Stimulated activated CD8-positive, alpha-beta memory T cell treated with anti-CD3 and anti-CD28 coated beads, Interleukin-15, amount 100 ng/mL, for 24 hours (primary cell): ENCODE results near the gene PRKG2.
"Not testable (repeated sequence)": the region's sequence is repeated elsewhere in the genome, so short reads cannot be mapped to it uniquely, and the experiment has no call there.

Source experiments
- DNase-seq: peaks from one replicate; pipeline ENCODE4 v3.0.0-alpha.2; 2020; ENCODE audit warnings: low read depth

PRKG2 gene

DNA sequence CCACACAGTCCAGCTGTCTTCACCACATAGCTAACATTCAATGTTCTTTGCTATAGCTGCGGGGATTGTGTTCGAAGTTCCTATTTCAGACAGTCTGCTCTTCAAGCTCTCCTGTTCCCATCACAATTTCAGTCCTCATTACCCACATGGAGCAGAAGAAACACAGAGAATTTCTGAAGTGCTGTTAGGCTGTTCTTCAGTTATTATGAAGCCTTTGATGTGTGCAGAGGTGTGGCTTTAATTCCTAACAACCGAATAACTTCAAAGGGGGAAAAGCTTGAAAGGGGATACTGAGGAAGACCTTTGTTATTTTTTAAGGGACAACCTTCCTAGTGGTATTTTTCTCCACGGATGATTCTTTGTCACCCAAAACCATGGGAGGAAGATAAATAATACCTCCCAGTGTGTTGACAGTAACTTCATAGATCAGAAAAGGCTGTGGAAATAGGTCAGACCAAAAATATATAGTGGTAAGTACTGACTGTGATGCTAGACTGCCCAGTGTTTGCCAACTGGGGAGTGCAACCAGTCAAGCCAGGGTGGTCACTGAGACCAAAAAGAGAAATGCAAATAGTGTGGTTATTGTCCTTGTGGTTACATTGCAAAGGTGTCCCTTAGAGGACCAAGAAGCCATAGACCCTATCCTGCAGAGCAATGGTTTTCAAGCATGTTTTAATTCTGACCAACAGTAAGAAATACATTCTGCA is 52.1 kb downstream of the PRKG2 start:
- DNase-seq = no peak

DNA sequence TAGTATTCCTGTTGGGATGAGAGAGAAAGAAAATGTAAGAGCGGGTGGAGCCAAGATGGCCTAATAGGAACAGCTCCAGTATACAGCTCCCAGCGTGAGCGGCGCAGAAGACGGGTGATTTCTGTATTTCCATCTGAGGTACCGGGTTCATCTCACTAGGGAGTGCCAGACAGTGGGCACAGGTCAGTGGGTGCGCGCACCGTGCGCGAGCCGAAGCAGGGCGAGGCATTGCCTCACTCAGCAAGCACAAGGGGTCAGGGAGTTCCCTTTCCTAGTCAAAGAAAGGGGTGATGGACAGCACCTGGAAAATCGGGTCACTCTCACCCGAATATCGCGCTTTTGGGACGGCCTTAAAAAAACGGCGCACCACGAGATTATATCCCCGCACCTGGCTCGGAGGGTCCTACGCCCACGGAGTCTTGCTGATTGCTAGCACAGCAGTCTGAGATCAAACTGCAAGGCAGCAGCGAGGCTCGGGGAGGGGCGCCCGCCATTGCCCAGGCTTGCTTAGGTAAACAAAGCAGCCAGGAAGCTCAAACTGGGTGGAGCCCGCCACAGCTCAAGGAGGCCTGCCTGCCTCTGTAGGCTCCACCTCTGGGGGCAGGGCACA is 61.2 kb downstream of the PRKG2 start:
- not testable (repeated sequence) for DNase-seq

- no peak for DNase-seq
These were observed 61.9 kb downstream of the PRKG2 start for GRCh38 chr4:81152839-81153713.

GRCh38 chr4:81149976-81150375 is 65.0 kb downstream of the PRKG2 start:
- DNase-seq = no peak

- no peak for DNase-seq
These were observed 66.4 kb downstream of the PRKG2 start for GRCh38 chr4:81148576-81148975.

DNA sequence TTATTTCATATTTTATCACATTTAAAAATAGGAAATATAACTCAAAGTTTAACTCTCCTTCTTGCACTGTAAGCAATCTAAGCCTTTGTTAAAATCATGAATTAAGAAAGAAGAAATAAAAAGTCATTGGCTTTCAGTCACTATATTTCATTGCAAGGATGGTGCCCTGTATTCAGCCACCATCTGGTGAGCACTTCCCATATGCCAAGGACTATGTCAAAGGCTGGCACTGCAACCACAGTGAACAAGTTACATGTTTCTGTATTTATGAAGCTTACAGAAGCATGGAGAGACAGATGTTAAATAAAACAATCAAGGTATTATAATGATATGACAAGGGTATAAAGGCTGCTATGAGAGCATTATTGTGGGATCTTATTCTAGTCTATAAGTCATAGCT is 68.6 kb downstream of the PRKG2 start:
- DNase-seq = no peak

DNA sequence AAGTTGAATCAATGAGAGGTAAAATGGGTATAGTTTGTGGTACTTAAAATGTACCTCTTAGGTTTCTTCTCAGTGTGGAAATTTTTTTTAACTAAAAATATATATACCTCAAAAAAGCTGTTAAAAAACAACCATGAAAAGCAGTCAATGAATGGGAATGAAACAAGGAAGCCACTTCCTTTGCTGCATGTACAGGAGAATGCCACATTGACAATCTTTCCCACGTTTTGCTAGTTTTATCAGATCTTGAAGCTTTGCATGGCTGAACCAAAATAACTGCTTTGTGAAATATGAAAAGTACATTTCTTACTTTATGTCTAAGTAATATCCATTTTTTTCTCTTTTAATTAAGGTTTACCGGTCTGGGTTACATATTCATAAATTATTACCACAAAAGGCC is 71.8 kb downstream of the PRKG2 start:
- DNase-seq = no peak

GRCh38 chr4:81142744-81143143 is 72.3 kb downstream of the PRKG2 start:
- DNase-seq = no peak

DNA sequence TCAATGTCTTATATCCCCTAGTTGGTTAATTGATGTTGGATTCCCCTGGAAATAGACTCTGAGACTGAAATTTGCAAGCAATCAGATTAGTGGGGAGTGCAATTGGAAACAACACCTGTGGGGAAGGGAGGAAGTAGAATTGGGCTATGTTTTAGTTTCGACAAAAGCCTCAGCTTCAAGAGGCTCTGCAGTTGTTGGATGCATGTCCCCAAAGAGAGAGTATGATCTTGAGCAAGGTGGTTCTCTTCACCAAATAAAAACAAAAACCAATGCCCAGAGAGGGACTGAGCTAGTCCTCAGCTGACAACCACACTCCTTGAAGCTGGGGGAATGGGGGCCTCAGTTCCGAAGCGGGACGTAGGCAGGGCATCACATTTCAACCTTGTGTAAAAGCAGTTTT is 77.1 kb downstream of the PRKG2 start:
- DNase-seq = no peak

GRCh38 chr4:81137446-81137845 is 77.6 kb downstream of the PRKG2 start:
- no peak for DNase-seq

DNA sequence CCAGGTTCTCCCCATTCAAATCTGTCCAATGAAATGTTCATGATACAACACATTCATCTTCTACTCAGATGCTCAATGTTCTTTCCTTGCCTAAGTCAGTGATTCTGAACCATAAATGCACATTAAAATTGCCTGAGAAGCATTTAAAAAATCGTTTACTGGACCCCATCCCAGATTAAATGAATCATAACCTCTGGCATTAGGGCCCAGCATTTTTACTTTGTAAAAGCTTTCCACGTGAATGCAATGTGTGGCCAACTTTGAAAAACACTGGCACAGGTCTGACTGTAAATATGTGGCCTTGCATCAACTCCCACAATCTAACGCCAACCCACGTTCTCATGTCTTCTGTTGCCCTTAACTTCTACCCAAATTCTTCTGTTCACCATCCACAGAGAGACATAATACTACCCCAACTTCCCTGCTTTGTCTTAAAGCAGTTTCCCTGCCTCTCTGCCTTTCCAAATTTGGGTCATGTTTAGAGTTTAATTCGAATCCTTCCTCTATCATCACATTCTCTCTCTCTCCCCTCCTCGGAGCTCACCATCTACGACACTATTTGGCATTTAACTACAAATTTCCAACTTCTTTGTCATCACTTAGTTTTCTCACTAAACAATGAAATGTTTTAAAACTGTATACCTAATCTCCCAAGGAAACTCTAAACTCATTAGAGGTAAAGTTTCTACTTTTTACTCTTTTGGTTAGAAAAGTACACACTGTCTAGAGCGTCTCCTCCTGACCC is 78.7 kb downstream of the PRKG2 start:
- no peak for DNase-seq

GRCh38 chr4:81135501-81135900 is 79.5 kb downstream of the PRKG2 start:
- DNase-seq = no peak

DNA sequence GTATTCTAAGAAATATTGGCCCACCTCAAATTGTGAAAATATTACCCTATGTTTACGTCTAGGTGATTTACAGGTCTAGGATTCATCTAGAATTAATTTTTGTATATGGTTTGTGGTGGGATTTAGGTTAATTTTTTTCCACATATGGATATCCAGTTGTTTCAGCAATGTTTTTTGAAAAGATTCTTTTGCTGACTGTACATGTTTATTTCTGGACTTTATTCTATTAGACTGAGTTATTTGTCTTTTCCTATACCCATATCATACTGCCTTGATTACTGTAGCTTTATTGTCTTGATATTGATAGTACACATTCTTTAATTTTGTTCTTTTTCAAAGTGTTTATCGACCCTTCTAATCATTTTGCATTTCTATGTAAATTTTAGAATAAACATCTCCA is 83.5 kb downstream of the PRKG2 start:
- DNase-seq = no peak

DNA sequence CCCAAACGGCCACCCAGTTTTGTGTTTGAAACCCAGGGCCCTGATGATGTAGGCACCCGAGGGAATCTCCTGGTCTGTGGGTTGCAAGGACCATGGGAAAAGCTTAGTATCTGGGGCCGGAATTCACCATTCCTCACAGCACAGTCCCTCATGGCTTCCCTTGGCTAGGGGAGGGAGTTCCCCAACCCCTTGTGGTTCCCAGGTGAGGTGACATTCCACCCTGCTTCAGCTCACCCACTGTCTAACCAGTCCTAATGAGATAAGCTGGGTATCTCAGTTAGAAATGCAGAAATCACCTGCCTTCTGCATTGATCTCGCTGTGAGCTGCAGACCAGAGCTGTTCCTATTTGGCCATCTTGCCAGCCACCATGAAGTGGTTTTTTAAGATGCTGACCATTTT is 84.0 kb downstream of the PRKG2 start:
- DNase-seq = no peak

- no peak for DNase-seq
These were observed 84.5 kb downstream of the PRKG2 start for GRCh38 chr4:81130569-81130968.

GRCh38 chr4:81120055-81120454 is 95.0 kb downstream of the PRKG2 start:
- no peak for DNase-seq

- no peak for DNase-seq
These were observed 96.9 kb downstream of the PRKG2 start for GRCh38 chr4:81118086-81118485.

DNA sequence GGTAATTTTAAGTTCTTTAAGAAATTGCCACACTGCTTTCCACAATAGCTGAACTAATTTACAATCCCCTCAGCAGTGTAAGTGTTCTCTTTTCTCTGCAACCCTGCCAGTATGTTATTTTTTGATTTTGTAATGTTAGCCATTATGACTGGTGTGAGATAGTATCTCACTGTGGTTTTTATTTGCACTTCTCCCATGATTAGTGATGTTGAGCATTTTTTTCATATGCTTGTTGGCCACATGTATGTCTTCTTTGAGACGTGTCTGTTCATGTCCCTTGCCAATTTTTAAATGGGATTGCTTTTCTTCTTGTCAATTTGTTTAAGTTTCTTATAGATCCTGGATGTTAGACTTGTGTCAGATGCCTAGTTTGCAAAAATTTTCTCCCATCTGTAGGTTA is 98.5 kb downstream of the PRKG2 start:
- no peak for DNase-seq

- no peak for DNase-seq
These were observed 102.0 kb downstream of the PRKG2 start for GRCh38 chr4:81113024-81113423.

- DNase-seq = no peak
These were observed 105.7 kb downstream of the PRKG2 start for GRCh38 chr4:81109356-81109755.

GRCh38 chr4:81106150-81106549 is 108.9 kb downstream of the PRKG2 start:
- DNase-seq = no peak

GRCh38 chr4:81102107-81102506 is 112.9 kb downstream of the PRKG2 start:
- no peak for DNase-seq
